Measurements from ENCODE around the gene VAV3.

Gene VAV3

DNA sequence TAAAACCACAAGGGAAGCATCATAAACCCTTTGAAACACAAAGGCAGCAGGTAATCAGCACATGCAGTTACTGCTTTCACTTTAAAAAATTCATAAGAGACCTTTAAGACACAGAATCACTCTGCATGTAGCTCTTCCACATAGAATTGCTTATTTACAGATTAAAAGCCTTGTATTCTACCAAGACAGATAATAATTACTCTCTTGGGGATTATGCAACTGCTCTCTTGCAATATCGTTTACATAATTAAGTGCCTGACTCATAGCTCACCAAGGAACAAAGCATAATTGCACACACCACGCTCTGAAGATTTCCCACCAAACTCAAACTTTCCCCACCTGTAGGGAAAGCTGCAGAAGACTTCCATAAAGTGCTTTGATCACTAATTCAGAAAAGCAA, 87.9 kb downstream of the VAV3 start:
- TF ChIP-seq, protein P1, sequence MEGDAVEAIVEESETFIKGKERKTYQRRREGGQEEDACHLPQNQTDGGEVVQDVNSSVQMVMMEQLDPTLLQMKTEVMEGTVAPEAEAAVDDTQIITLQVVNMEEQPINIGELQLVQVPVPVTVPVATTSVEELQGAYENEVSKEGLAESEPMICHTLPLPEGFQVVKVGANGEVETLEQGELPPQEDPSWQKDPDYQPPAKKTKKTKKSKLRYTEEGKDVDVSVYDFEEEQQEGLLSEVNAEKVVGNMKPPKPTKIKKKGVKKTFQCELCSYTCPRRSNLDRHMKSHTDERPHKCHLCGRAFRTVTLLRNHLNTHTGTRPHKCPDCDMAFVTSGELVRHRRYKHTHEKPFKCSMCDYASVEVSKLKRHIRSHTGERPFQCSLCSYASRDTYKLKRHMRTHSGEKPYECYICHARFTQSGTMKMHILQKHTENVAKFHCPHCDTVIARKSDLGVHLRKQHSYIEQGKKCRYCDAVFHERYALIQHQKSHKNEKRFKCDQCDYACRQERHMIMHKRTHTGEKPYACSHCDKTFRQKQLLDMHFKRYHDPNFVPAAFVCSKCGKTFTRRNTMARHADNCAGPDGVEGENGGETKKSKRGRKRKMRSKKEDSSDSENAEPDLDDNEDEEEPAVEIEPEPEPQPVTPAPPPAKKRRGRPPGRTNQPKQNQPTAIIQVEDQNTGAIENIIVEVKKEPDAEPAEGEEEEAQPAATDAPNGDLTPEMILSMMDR (IDR thresholded peaks at IDR 0.05; ENCODE audit: low read depth, low read length, missing control alignments) = no peak

DNA sequence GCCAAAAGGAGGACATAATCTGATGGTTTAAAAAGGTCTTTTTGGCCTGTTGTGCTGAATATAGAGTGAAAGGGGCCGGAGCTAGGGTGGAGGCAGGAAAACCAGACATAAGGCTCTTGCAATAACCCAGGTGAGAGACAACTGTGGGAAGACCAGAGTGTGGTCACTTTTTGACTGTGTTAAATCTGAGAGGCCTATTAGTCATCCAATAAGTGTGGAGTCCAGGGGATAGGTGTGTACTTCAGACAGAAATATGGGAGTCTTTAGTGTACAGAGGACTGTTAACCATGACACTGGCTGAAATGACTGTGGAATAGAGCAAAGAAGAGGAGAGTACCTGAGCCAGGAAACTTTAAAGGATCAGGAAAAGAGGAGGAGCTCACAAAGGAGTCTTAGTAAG, 89.3 kb downstream of the VAV3 start:
- Histone ChIP-seq H3K27me3 (replicated peaks) (no peaks in the 10 kb centered on the region), H3K27ac (no peak overlapping the region), H3K4me3 (ENCODE audit: low read depth, low read length) (no peak overlapping the region), H3K36me3 (replicated peaks) (no peaks in the 10 kb centered on the region)
- no peak for DNase-seq
- in situ Hi-C loops (cut with HindIII; ENCODE audit: low pct_ligation_motif_present, low sequenced_read_pairs) = no loop called here
- TF ChIP-seq, protein P1 (IDR thresholded peaks at IDR 0.05; ENCODE audit: low read depth, low read length, missing control alignments) = no peak

More for the DNA sequence above, 87.9 kb downstream of the VAV3 start:
- in situ Hi-C loops (cut with HindIII; ENCODE audit: low pct_ligation_motif_present, low sequenced_read_pairs) = no loop called here
- H3K27ac ChIP-seq = no peak overlapping the region
- H3K36me3 ChIP-seq (replicated peaks) = no peaks in the 10 kb centered on the region
- DNase-seq = no peak
- H3K4me3 ChIP-seq (ENCODE audit: low read depth, low read length) = no peak overlapping the region
- H3K27me3 ChIP-seq (replicated peaks) = no peaks in the 10 kb centered on the region

DNA sequence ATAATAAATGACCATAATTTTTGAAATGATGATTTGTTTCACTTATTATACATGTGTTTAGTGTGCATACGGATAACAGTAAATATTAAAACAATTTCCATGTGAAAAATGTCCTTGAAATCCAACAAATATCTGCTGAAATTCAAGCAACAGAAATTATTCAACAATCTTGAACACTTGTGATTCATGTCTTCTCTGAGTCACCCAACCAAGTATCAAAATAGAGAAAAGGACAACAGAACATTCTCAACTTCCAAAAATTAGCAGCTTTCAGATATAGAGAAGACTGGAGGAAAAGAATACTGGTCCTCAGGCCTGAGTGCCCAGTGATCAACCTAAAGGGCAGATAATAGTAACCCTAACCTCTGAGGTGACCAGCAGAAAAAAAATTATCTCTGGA, 90.8 kb downstream of the VAV3 start:
- TF ChIP-seq, protein P1 (IDR thresholded peaks at IDR 0.05; ENCODE audit: low read depth, low read length, missing control alignments) = no peak
- H3K4me3 ChIP-seq (ENCODE audit: low read depth, low read length) = no peak overlapping the region
- H3K27me3 ChIP-seq (replicated peaks) = no peaks in the 10 kb centered on the region
- no peaks in the 10 kb centered on the region for H3K36me3 ChIP-seq (replicated peaks)
- in situ Hi-C loops (cut with HindIII; ENCODE audit: low pct_ligation_motif_present, low sequenced_read_pairs) = no loop called here
- H3K27ac ChIP-seq = no peak overlapping the region
- DNase-seq = no peak

DNA sequence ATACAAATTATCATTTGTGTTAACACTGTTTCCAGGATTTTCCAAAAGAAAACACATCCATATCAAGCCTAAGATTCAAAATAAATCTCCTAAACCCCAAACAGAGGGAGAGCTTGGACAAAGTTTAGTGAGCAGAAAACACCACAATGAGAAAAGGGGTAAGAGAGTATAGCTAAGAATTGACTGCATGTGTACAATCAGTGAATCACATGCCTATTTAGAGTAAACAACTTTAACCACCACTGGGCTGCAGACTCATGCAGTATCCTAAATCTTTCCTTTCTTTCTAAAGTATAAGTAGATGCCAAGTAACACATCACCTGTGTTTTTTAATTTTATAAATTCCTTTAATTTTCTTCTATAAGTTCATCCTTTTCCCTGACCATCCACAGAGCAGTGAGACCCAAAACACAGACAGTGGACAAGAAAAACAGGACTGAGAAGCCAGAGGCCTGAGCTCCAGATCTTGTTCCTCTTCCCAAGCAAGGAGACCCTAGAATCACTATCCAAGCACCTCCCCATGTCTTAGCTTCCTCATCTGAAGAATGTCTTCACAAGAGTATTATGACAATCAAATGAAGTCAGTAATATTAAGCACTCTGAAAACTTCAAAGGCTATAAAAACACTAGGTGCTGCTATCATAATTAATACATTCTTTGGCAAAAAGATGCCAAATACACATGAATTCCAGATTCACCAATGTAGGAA, 93.1 kb downstream of the VAV3 start:
- no peak overlapping the region for H3K4me3 ChIP-seq (ENCODE audit: low read depth, low read length)
- in situ Hi-C loops (cut with HindIII; ENCODE audit: low pct_ligation_motif_present, low sequenced_read_pairs) = no loop called here
- H3K36me3 ChIP-seq (replicated peaks) = no peaks in the 10 kb centered on the region
- no peaks in the 10 kb centered on the region for H3K27me3 ChIP-seq (replicated peaks)
- DNase-seq = no peak
- H3K27ac ChIP-seq = no peak overlapping the region
- TF ChIP-seq, protein P1 (IDR thresholded peaks at IDR 0.05; ENCODE audit: low read depth, low read length, missing control alignments) = no peak

DNA sequence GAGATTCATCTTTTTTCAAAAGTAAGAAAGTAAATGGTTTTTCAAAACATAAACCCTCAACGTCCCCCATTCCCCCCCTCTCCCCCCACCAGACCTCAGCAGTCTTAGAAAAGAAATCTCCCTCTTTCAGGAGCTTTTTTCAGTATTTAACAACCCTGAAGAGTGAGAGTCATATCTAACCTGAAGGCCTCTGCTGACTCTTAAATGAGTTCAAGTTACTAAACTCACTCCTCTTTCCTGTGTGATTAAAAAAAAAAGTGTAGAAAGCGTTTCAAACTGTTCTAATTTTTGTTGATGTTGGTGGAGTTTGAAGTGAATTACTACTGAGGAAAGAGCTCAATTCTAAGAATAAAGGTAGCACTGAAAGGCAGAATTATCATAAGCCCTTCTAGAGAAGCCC, 93.7 kb downstream of the VAV3 start:
- H3K27ac ChIP-seq = no peak overlapping the region
- TF ChIP-seq, protein P1 (IDR thresholded peaks at IDR 0.05; ENCODE audit: low read depth, low read length, missing control alignments) = no peak
- in situ Hi-C loops (cut with HindIII; ENCODE audit: low pct_ligation_motif_present, low sequenced_read_pairs) = no loop called here

DNA sequence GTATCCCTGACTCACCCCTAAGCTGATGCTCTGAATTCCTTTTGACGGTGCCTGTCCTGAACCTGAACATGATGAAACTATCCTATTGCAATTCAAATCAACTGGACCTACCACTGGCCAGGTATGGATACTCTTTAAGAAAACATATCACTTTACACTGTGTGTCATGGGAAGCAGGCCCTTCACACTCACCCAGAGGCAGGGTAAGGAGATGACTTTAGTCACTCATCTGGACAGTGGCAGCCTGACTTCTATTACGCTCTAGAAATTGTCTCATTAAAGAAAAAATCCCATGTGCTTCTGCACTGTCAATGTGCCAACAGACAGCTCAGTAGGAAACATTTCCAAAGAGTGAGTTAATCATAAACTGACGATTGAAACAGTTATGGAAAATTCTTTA, 94.3 kb downstream of the VAV3 start:
- in situ Hi-C loops (cut with HindIII; ENCODE audit: low pct_ligation_motif_present, low sequenced_read_pairs) = no loop called here
- no peaks in the 10 kb centered on the region for H3K36me3 ChIP-seq (replicated peaks)
- TF ChIP-seq, protein P1 (IDR thresholded peaks at IDR 0.05; ENCODE audit: low read depth, low read length, missing control alignments) = no peak
- no peaks in the 10 kb centered on the region for H3K27me3 ChIP-seq (replicated peaks)
- H3K27ac ChIP-seq = no peak overlapping the region
- no peak overlapping the region for H3K4me3 ChIP-seq (ENCODE audit: low read depth, low read length)
- peak; percentile 9 for DNase-seq

More for the DNA sequence above, 93.7 kb downstream of the VAV3 start:
- Histone ChIP-seq H3K36me3 (replicated peaks) (no peaks in the 10 kb centered on the region), H3K4me3 (ENCODE audit: low read depth, low read length) (no peak overlapping the region), H3K27me3 (replicated peaks) (no peaks in the 10 kb centered on the region)
- DNase-seq = no peak
